Right ventricle myocardium superior (tissue), 1 donor: Measurements from ENCODE around the gene ATAD2B. TPM values are rescaled to one million over a fixed set of nuclear protein-coding genes. Genes with fewer than 3 reads are reported as not detected.

ENCODE experiments used
- total RNA-seq: library from RNA; stranded (reverse); fragmentation: NEBNext Ultra II Directional; extraction: Animal tissue kit (Norgen Biotek cat#: 25700); gene quantifications from one replicate; pipeline ENCODE4 v1.2.1, GENCODE V29; 2021
- donor health status: DM: no; HTN: yes; CAD: no; lungs with severe emphysema.

The ATAD2B gene
- total RNA-seq, 1 donor from 2014 or later: 6.1 TPM

Other genes with a start within 250 kb of the ATAD2B start
- 18.5 TPM for gene UBXN2A, start 13.3 kb upstream of the ATAD2B start, total RNA-seq
- gene MFSD2B, start 83.0 kb upstream of the ATAD2B start, total RNA-seq: not detected
- 7.3 TPM for gene WDCP, start 120.3 kb upstream of the ATAD2B start, total RNA-seq
- 3.1 TPM for gene FKBP1B, start 122.6 kb upstream of the ATAD2B start, total RNA-seq
- 47.7 TPM for gene SF3B6, start 149.2 kb upstream of the ATAD2B start, total RNA-seq
- gene TP53I3, start 157.7 kb upstream of the ATAD2B start, total RNA-seq: 15.4 TPM
- 0.46 TPM for gene PFN4, start 196.2 kb upstream of the ATAD2B start, total RNA-seq
- gene FAM228B, start 196.3 kb upstream of the ATAD2B start, total RNA-seq: 23.7 TPM
- 0.16 TPM for gene FAM228A, start 247.9 kb upstream of the ATAD2B start, total RNA-seq